Measurements from ENCODE around the gene ZNF488.

The ZNF488 gene

GRCh38 chr10:47329855-47330254 lies 54.2 kb downstream of the ZNF488 start:
- DNase-seq (ENCODE audit: low read depth) = no peak

DNA sequence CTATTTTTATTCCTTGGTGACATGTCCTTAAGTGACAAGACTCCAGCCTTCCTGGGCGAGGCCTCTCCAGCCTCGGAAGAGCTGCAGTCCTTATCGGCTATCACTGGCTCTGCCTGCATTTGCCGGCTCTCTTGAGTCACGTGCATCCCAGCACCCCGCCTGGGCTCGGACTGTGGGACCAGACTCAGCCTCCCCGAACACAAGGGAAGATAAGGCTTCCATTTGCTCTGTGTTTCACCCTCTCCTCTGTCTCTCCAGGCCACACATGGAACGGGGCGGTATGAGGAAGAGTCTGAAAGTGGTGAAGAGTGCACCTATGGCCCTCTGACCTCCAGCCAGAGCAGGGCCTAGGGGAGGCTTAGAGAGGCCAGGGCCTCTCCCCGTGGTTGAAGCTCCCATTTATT lies 57.2 kb downstream of the ZNF488 start:
- no peak for DNase-seq (ENCODE audit: low read depth)

GRCh38 chr10:47326306-47326926 lies 57.7 kb downstream of the ZNF488 start:
- DNase-seq (ENCODE audit: low read depth) = no peak

DNA sequence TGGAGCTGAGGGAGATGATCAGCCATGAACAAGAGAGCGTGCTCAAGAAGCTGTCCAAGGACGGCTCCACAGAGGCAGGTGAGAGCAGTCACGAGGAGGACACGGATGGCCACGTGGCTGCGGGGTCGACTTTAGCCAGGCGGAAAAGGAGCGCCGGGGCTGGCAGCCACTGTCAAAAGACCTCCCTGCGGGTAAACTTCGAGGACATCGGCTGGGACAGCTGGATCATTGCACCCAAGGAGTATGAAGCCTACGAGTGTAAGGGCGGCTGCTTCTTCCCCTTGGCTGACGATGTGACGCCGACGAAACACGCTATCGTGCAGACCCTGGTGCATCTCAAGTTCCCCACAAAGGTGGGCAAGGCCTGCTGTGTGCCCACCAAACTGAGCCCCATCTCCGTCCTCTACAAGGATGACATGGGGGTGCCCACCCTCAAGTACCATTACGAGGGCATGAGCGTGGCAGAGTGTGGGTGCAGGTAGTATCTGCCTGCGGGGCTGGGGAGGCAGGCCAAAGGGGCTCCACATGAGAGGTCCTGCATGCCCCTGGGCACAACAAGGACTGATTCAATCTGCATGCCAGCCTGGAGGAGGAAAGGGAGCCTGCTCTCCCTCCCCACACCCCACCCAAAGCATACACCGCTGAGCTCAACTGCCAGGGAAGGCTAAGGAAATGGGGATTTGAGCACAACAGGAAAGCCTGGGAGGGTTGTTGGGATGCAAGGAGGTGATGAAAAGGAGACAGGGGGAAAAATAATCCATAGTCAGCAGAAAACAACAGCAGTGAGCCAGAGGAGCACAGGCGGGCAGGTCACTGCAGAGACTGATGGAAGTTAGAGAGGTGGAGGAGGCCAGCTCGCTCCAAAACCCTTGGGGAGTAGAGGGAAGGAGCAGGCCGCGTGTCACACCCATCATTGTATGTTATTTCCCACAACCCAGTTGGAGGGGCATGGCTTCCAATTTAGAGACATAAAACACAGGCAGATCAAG lies 58.5 kb downstream of the ZNF488 start:
- DNase-seq (ENCODE audit: low read depth) = no peak

GRCh38 chr10:47323636-47324296 lies 60.3 kb downstream of the ZNF488 start:
- no peak for DNase-seq (ENCODE audit: low read depth)

- no peak for DNase-seq (ENCODE audit: low read depth)
Measured at GRCh38 chr10:47323087-47323486, 61.0 kb downstream of the ZNF488 start.

DNA sequence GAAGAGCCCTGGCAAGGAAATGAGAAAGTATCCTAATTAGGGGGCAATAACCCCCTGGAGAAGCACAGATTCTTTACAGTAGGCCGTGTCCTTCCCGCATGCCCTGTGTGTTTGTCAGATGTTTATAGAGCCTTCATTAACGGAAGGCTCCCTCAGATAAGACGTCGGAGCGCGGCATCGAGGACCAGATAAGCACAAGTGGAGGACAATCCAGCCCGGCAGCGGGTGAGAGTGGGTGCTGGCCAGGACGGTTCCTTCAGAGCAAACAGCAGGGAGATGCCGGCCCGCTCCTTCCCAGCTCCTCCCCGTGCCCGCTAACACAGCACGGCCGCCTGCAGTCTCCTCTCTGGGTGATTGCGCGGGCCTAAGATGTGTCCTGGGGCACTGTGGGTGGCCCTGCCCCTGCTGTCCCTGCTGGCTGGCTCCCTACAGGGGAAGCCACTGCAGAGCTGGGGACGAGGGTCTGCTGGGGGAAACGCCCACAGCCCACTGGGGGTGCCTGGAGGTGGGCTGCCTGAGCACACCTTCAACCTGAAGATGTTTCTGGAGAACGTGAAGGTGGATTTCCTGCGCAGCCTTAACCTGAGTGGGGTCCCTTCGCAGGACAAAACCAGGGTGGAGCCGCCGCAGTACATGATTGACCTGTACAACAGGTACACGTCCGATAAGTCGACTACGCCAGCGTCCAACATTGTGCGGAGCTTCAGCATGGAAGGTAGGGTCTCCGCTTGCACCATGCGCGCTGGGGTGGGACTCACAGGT lies 61.6 kb downstream of the ZNF488 start, which contains the start of gene GDF2:
Gene GDF2 (plus strand): TSS at position 155 of the 762 bp plus-strand sequence. CDS start 215 bp downstream, at position 370.
- DNase-seq (ENCODE audit: low read depth) = no peak

DNA sequence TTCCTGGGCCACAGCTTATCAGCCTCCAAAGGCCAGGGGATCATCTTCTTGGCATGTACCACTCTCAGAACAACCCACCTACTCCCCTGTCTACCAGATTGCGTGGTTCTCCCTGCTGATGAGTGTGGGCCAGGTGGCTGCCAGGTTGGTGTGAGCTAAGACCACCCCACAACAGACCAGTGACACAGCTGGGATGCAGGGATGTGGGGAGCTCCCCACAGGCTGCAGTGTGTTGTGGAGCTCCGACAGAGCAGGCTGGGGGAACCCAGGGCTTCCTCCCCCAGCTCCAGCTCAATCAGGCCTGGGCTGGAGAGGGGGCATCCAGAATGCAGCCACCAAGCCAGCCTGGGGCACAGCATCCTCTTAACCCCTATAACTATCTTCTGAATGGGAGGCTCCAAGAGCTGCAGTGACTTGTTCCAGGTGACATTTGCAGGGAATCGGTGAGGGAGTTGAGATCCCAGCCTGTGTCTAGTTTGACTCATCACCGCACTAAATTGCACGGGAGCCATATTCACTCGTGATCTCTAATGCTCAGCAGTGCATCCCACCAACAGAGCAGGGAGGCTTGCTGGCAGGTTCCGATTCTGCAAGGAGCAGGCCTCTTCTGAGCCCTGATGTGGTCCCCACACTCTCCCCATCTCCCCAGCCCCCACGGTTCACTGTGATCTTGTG lies 62.4 kb downstream of the ZNF488 start:
- DNase-seq (ENCODE audit: low read depth) = no peak

DNA sequence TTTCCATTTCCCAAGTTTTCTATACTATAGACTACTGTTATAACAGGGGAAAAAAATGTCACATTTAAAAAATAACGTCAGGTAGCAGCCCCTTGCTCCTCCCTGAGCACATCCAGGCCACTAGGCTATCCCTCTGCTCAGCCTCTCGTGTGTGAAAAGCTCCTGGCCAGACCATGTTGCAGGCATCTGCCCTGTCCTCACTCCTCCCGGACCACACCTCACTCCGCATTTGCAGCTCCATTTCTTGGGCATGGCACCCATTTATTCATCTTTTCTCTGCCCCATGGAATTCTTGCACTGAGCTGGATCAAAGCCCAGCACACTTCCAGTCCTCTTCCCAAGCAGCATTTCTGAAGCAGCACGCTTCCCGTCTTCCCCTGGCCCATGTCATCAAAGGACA lies 63.3 kb downstream of the ZNF488 start:
- DNase-seq (ENCODE audit: low read depth) = no peak

DNA sequence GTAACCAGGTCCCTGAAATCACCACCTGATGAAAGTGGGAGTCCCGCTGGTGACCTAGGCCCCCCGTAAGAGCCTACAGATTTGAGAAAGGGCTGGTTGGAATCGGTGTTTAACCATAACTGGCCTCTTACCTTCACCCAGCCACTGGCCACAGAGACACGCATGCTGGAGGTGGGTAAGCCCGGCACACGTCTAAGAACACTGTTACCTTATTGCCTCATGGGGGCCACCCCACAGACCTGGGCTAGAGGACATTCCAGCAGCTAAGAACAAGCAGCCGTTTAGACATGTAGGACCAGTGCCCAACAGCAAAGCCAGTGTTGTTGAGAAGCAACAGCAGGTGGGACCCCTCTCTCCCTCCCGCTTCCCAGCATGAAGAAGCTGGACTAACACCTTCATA lies 64.3 kb downstream of the ZNF488 start:
- DNase-seq (ENCODE audit: low read depth) = no peak

DNA sequence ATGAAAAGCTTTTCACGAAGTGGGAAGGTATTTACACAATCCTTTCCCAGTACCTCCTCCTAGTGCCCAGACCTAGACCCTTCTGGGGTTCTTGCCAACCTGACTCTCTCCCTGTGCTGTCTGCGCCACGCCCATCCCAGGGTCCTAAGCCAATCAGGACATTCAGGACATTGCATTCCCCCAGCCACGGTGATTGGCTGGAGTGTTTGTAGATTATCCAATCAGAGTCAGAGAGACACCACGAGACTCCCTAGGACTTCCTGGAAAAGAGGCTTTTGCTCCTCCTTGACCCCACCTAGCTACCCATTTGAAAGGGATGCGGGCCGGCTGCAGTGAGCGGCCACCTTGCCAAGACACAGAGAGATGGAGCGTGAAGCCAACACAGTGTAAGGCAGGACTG lies 65.4 kb downstream of the ZNF488 start:
- no peak for DNase-seq (ENCODE audit: low read depth)

DNA sequence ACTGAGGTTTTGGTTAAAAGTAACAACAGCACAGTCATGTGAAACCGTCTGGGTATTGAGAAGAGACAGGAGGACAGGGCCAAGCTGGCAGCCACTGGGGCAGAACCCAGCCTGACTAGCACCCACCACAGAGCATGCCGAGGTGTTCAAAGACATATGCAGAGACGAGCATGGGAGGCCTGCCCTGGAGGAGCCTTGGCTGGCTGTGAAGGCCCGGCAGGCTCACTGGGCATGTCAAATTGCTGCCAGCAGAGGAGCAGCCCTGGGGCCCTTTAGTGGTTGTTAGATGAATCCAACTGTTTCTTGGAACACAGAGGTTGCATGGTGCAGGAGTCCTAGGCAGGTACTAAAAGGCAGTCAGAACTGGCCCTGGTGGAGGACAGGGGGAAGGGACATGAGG lies 66.8 kb downstream of the ZNF488 start:
- no peak for DNase-seq (ENCODE audit: low read depth)

GRCh38 chr10:47316131-47316530 lies 68.0 kb downstream of the ZNF488 start:
- DNase-seq (ENCODE audit: low read depth) = no peak

Data from stimulated activated CD8-positive, alpha-beta memory T cell treated with anti-CD3 and anti-CD28 coated beads, Interleukin-15, amount 100 ng/mL, for 1 hour (primary cell).